ENCODE results near the gene BMPER. TPM values are rescaled to one million over a fixed set of nuclear protein-coding genes. Genes with fewer than 3 reads are reported as not detected.

BMPER gene
- total and polyA plus RNA-seq, 2 of the 8 experiments (the other 6 are each of a cell fraction or from before 2014, with no cell fraction given) = 0.33 to 0.69 TPM

GRCh38 chr7:34074421-34074820, 169.1 kb downstream of the BMPER start (continued):
- TF ChIP-seq CHD7 (IDR thresholded peaks at IDR 0.05; ENCODE audit: insufficient replicate concordance, low read length) = no peak
- TF ChIP-seq E2F6 (IDR thresholded peaks at IDR 0.05) = no peak
- TF ChIP-seq SP4 (IDR thresholded peaks at IDR 0.05; ENCODE audit: low read length) = no peak
- no peak for TF ChIP-seq KDM1A (IDR thresholded peaks at IDR 0.05; ENCODE audit: borderline replicate concordance, low read length)
- no peak for TF ChIP-seq CTCF (IDR thresholded peaks at IDR 0.05; ENCODE audit: control extremely low read depth in 1 of 3, insufficient read depth in 1 of 3, low read depth in 1 of 3, low read length in 3 of 3)
- no peak for TF ChIP-seq EGR1 (IDR thresholded peaks at IDR 0.05; ENCODE audit: borderline replicate concordance, low read depth, low read length)
- no peak for TF ChIP-seq YY1 (IDR thresholded peaks at IDR 0.05; ENCODE audit: low read depth, low read length)
- no peak for TF ChIP-seq SUZ12 (IDR thresholded peaks at IDR 0.05; ENCODE audit: low read length)

Data from H1 (cell line).